ENCODE data around the gene ZNF215.
A peak's percentile ranks its signal among the peaks of the same experiment; 100 is the strongest.
"Not testable (repeated sequence)": the region's sequence is repeated elsewhere in the genome, so short reads cannot be mapped to it uniquely, and the experiment has no call there.

ZNF215 gene

GRCh38 chr11:6941970-6942369 lies 15.7 kb downstream of the ZNF215 start:
- DNase-seq (ENCODE audit: low read depth), result no peak

GRCh38 chr11:6943131-6943530 lies 16.9 kb downstream of the ZNF215 start:
- peak; percentile 49 for DNase-seq (ENCODE audit: low read depth)

GRCh38 chr11:6954248-6954647 lies 28.0 kb downstream of the ZNF215 start:
- DNase-seq (ENCODE audit: low read depth), result not testable (repeated sequence)

- DNase-seq (ENCODE audit: low read depth), result no peak
Measured at GRCh38 chr11:6962141-6962540, 35.9 kb downstream of the ZNF215 start.

GRCh38 chr11:6962673-6963072 lies 36.4 kb downstream of the ZNF215 start:
- DNase-seq (ENCODE audit: low read depth), result no peak

GRCh38 chr11:6968816-6969215 lies 42.6 kb downstream of the ZNF215 start:
- peak; percentile 70 for DNase-seq (ENCODE audit: low read depth)

GRCh38 chr11:6969854-6970253 lies 43.6 kb downstream of the ZNF215 start:
- peak; percentile 63 for DNase-seq (ENCODE audit: low read depth)

GRCh38 chr11:6979365-6979764 lies 53.1 kb downstream of the ZNF215 start:
- peak; percentile 11 for DNase-seq (ENCODE audit: low read depth)

- no peak for DNase-seq (ENCODE audit: low read depth)
Measured at GRCh38 chr11:6986487-6986886, 60.3 kb downstream of the ZNF215 start.

- DNase-seq (ENCODE audit: low read depth), result peak; percentile 68
Measured at GRCh38 chr11:6988506-6988905, 62.3 kb downstream of the ZNF215 start.

GRCh38 chr11:6991227-6991626 lies 65.0 kb downstream of the ZNF215 start:
- DNase-seq (ENCODE audit: low read depth), result no peak

GRCh38 chr11:6992026-6992425 lies 65.8 kb downstream of the ZNF215 start:
- DNase-seq (ENCODE audit: low read depth), result peak; percentile 57

GRCh38 chr11:6992457-6993417 lies 66.5 kb downstream of the ZNF215 start:
- peak; percentile 94 for DNase-seq (ENCODE audit: low read depth)

- DNase-seq (ENCODE audit: low read depth), result no peak
Measured at GRCh38 chr11:6995703-6996102, 69.5 kb downstream of the ZNF215 start.

- DNase-seq (ENCODE audit: low read depth), result peak; percentile 35
Measured at GRCh38 chr11:7004482-7004881, 78.3 kb downstream of the ZNF215 start.
